OCI-LY3 (cell line): ENCODE measurements around the gene GSTM2.
A peak's percentile ranks its signal among the peaks of the same experiment; 100 is the strongest.

Source experiments
- H2AFZ ChIP-seq: fragments of 200-600, 300-600 bp; shearing (Covaris generic); 2 replicates; pipeline ENCODE4 v1.6.0; 2014; ENCODE audit warnings: antibody characterized with exemption, low read depth, low read length
- H3K27ac ChIP-seq: fragments of 200-600, 300-600 bp; sonication (generic); 2 replicates; pipeline ENCODE4 v1.5.1; 2014; ENCODE audit warnings: mild to moderate bottlenecking, low read length, moderate library complexity, mixed read lengths
- H3K27me3 ChIP-seq: fragments of 200-600, 300-600 bp; sonication (generic); 2 replicates; pipeline ENCODE4 v1.6.1; 2014; ENCODE audit warnings: low read depth, low read length, mixed read lengths
- H3K36me3 ChIP-seq: fragments of 200-600, 300-600 bp; sonication (generic); replicated peaks from 2 replicates; pipeline ENCODE3; 2014; ENCODE audit warnings: low read depth, low read length, mixed read lengths
- H3K4me1 ChIP-seq: fragments of 300-600, 200-600 bp; sonication (generic); 2 replicates; pipeline ENCODE4 v1.6.1; 2014; ENCODE audit warnings: low read length, mixed read lengths
- H3K4me2 ChIP-seq: fragments of 200-600, 300-600 bp; sonication (generic); 2 replicates; pipeline ENCODE4 v1.6.1; 2014; ENCODE audit warnings: low read length, mixed read lengths
- H3K4me3 ChIP-seq: fragments of 300-600, 200-600 bp; sonication (generic); 2 replicates; pipeline ENCODE4 v1.5.1; 2014; ENCODE audit warnings: antibody characterized with exemption, mild to moderate bottlenecking, low read length, moderate library complexity
- H3K79me2 ChIP-seq: fragments of 300-600, 200-600 bp; shearing (Covaris generic); 2 replicates; pipeline ENCODE4 v1.6.1; 2014; ENCODE audit warnings: mild to moderate bottlenecking, low read length, mixed read lengths
- H3K9ac ChIP-seq: fragments of 300-600, 200-600 bp; shearing (Covaris generic); 2 replicates; pipeline ENCODE4 v1.6.0; 2014; ENCODE audit warnings: mild to moderate bottlenecking, low read length, moderate library complexity
- H3K9me3 ChIP-seq: fragments of 200-600, 300-600 bp; shearing (Covaris generic); 2 replicates; pipeline ENCODE4 v1.6.1; 2014; ENCODE audit warnings: low read length, mixed read lengths; ENCODE audit not compliant: insufficient read depth
- H4K20me1 ChIP-seq: fragments of 200-600, 300-600 bp; sonication (generic); 2 replicates; pipeline ENCODE4 v1.6.1; 2016; ENCODE audit warnings: low read length, mixed read lengths; ENCODE audit not compliant: insufficient read depth
- EZH2phosphoT487 ChIP-seq: fragments of 200-600 bp; shearing (Covaris generic); IDR thresholded peaks from 2 replicates; pipeline ENCODE4 v1.6.1; 2018; ENCODE audit warnings: antibody characterized with exemption, mixed run types, low read depth
- TF ChIP-seq, protein P1 (sequence below): fragments of 200-600, 300-600 bp; sonication (generic); IDR thresholded peaks from 2 replicates; pipeline ENCODE4 v1.5.1; 2014; ENCODE audit warnings: antibody characterized with exemption, low read length, low read depth

The GSTM2 gene

DNA sequence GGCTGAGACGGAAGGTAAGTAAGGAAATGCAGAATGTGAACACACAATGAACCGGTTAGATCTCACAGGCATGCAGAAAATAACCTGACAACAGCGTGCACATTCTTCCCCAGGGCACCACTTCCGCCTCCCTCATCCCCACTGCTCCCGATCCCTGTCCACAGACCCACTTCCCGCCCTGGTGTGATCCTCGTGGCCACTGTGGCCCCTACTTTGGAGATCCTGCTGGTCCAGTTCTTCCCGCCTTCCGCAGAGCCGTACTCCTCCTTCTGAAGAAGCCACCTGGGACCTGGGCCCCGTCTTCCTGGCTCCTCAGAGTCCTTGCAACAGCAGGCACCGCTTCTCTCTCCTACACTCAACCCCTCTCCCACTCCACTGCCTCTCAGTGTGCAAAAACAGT is 13.3 kb upstream of the GSTM2 start:
- no peak for TF ChIP-seq EZH2phosphoT487
- TF ChIP-seq, protein P1, sequence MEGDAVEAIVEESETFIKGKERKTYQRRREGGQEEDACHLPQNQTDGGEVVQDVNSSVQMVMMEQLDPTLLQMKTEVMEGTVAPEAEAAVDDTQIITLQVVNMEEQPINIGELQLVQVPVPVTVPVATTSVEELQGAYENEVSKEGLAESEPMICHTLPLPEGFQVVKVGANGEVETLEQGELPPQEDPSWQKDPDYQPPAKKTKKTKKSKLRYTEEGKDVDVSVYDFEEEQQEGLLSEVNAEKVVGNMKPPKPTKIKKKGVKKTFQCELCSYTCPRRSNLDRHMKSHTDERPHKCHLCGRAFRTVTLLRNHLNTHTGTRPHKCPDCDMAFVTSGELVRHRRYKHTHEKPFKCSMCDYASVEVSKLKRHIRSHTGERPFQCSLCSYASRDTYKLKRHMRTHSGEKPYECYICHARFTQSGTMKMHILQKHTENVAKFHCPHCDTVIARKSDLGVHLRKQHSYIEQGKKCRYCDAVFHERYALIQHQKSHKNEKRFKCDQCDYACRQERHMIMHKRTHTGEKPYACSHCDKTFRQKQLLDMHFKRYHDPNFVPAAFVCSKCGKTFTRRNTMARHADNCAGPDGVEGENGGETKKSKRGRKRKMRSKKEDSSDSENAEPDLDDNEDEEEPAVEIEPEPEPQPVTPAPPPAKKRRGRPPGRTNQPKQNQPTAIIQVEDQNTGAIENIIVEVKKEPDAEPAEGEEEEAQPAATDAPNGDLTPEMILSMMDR = no peak
- Histone ChIP-seq H3K4me2 (no peak overlapping the region), H3K9me3 (no peaks in the 10 kb centered on the region), H2AFZ (no peak overlapping the region), H3K4me1 (peaks cover 8% of the 10 kb centered on the region; the same call in 1 of the 2 replicates), H3K79me2 (no peaks in the 10 kb centered on the region), H3K9ac (no peak overlapping the region), H3K27ac (no peak overlapping the region), H3K36me3 (no peaks in the 10 kb centered on the region), H4K20me1 (no peaks in the 10 kb centered on the region), H3K27me3 (peaks cover 5% of the 10 kb centered on the region), H3K4me3 (no peak overlapping the region)

DNA sequence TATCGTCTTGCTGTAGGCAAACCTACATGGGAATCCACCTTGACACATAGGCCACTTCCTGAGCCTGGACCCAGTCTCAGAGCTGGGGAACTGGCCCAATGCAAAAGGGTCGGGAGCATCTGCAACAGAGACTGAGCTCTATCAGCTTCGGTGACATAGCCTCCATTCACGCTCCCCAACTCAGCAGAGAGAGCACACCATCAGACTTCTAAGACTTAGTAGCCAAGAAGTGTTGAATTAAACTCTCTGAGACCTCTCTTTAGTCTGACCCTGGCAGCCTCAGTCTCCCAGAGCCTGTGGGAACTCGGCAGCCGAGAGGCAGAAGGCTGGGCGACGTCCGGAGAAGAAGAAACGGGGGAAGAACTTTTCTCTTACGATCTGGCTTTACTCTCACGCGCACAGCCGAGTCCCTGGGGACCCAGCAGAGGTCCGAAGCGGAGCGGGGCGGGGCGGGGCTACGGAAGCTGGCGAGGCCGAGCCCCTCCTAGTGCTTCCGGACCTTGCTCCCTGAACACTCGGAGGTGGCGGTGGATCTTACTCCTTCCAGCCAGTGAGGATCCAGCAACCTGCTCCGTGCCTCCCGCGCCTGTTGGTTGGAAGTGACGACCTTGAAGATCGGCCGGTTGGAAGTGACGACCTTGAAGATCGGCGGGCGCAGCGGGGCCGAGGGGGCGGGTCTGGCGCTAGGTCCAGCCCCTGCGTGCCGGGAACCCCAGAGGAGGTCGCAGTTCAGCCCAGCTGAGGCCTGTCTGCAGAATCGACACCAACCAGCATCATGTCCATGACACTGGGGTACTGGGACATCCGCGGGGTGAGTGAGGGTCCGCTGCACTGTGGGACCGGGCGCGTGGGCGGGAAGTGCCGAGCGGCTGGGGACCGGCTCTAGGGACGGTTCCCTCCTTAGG is 12.0 kb upstream of the GSTM2 start, which contains the start of gene GSTM4:
Gene GSTM4, plus strand, starts transcription at position 485 of the 905 bp plus-strand sequence. Its CDS starts 291 bp downstream, at position 776.
- peak within 1 kb of the TSS; percentile 96 for H3K4me2 ChIP-seq
- peaks cover 8% of the 10 kb centered on the region; the same call in 1 of the 2 replicates for H3K4me1 ChIP-seq
- peaks cover 5% of the 10 kb centered on the region for H3K27me3 ChIP-seq
- H3K4me3 ChIP-seq = peak within 1 kb of the TSS; percentile 94
- peak within 1 kb of the TSS; percentile 42 for H3K27ac ChIP-seq
- no peaks in the 10 kb centered on the region for H3K79me2 ChIP-seq
- peak within 1 kb of the TSS; percentile 98 for H2AFZ ChIP-seq
- H3K36me3 ChIP-seq = no peaks in the 10 kb centered on the region
- peak within 1 kb of the TSS; percentile 87 for H3K9ac ChIP-seq
- TF ChIP-seq EZH2phosphoT487 = no peak
- TF ChIP-seq, protein P1 = no peak
- no peaks in the 10 kb centered on the region for H4K20me1 ChIP-seq
- no peaks in the 10 kb centered on the region for H3K9me3 ChIP-seq

DNA sequence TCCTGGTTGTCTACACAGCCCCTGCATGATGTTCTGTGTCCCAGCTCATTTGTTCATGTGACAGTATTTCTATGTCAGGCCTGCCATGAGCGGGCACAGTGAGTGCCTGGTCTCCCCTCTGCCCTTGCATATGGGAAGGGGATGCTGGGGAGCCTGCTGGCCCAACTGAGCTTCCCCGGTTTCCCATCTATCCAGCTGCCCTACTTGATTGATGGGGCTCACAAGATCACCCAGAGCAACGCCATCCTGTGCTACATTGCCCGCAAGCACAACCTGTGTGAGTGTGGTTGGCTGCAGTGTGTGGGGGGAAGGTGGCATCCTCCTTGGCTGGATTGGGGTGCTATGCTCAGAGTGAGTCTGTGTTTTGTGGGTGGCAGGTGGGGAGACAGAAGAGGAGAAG is 10.5 kb upstream of the GSTM2 start:
- TF ChIP-seq, protein P1 = no peak
- TF ChIP-seq EZH2phosphoT487 = no peak
- no peak overlapping the region for H3K4me2 ChIP-seq
- no peak overlapping the region for H2AFZ ChIP-seq
- H3K36me3 ChIP-seq = no peaks in the 10 kb centered on the region
- no peak overlapping the region for H3K4me3 ChIP-seq
- no peak overlapping the region for H3K27ac ChIP-seq
- H3K79me2 ChIP-seq = no peaks in the 10 kb centered on the region
- no peak overlapping the region for H3K9ac ChIP-seq
- peaks cover 8% of the 10 kb centered on the region; the same call in 1 of the 2 replicates for H3K4me1 ChIP-seq
- H4K20me1 ChIP-seq = no peaks in the 10 kb centered on the region
- no peaks in the 10 kb centered on the region for H3K9me3 ChIP-seq
- H3K27me3 ChIP-seq = no peaks in the 10 kb centered on the region; the same call in 1 of the 2 replicates

DNA sequence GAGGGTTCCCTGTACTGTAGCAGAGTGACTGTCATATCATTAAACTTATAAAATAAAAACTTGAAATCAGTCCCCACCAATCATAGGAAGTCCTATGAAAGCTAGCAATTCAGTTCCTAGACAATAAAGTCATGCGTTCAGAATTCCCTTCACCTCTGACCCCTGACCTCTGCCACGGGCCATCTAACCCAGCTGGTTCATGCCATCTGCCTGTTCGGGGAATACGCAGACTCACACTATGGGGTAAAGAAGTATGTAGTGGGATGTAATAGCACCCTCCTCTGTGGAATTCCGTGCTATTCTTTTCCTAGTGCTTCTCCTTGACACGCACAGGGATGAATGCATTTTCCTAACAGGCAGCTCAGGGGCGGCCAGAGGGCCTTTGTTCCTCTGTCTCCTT is 9.9 kb upstream of the GSTM2 start:
- Histone ChIP-seq H3K9me3 (no peaks in the 10 kb centered on the region), H3K79me2 (no peaks in the 10 kb centered on the region), H3K36me3 (no peaks in the 10 kb centered on the region), H3K4me1 (peaks cover 8% of the 10 kb centered on the region; the same call in 1 of the 2 replicates), H3K9ac (no peak overlapping the region), H2AFZ (no peak overlapping the region), H3K4me2 (no peak overlapping the region), H3K27me3 (no peaks in the 10 kb centered on the region; the same call in 1 of the 2 replicates), H4K20me1 (no peaks in the 10 kb centered on the region), H3K4me3 (no peak overlapping the region), H3K27ac (no peak overlapping the region)
- TF ChIP-seq EZH2phosphoT487 = no peak
- TF ChIP-seq, protein P1 = no peak
